COLO829 (cell line): ENCODE results near the gene IL13.
"Not testable (repeated sequence)": the region's sequence is repeated elsewhere in the genome, so short reads cannot be mapped to it uniquely, and the experiment has no call there.

Experiments used
- DNase-seq: peaks from one replicate; pipeline ENCODE4 v3.0.0; 2012; ENCODE audit warnings: low spot score

IL13 gene

DNA sequence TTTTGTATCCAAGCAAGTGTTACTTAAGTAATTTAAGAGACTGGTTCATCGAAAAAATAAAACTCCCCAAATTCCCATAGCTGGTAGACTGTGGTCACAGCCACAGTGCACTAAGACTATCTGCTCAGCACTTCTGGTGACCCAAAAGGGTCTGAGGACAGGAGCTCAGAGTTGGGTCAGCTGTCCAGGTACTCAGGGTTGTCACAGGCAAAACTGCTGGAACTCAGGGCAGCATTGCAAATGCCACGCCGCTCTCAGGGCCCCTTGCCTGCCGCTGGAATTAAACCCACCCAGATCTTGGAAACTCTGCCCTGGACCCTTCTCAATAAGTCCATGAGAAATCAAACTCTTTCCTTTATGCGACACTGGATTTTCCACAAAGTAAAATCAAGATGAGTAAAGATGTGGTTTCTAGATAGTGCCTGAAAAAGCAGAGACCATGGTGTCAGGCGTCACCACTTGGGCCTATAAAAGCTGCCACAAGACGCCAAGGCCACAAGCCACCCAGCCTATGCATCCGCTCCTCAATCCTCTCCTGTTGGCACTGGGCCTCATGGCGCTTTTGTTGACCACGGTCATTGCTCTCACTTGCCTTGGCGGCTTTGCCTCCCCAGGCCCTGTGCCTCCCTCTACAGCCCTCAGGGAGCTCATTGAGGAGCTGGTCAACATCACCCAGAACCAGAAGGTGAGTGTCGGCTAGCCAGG, at the start of gene IL13:
TSS of gene IL13 (plus strand) at position 498 of the 705 bp plus-strand sequence. CDS start at position 512, 14 bp downstream.
- no peak for DNase-seq

DNA sequence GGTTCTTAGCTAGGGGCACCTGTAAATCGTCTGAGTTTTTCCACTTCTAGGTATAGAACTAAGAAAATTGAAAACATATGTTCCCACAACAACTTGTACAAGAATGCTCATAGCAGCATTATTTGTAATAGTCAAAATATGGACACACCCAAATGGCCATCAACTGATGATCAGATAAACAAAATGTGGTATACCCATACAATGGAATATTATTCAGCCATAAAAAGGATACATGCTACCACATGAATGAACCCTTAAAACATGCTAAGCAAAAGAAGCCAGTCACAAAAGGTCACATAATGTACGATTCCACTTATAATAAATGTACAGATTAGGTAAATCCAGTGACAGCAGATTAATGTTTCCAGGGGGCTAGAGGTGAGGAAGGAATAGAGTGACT, 46.0 kb upstream of the IL13 start:
- no peak for DNase-seq

DNA sequence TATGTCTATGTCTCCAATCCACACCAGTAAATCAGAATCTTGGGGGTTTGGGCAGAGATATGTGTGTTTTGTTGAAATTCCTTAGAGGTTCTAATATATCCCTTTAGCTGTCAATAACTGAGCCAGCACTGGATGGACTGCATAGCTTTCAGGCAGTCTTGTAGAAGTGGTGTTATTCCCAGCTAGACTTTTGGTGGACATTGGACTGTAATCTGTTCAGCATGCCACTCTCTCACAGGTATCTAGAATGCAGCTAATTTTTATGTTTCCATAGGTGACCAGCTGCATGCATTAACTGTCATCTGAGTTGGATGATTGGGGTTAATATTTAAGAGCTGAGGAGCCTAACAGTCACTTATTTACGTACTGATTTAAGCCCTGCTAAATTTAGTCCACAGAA, 45.1 kb upstream of the IL13 start:
- DNase-seq, result no peak

DNA sequence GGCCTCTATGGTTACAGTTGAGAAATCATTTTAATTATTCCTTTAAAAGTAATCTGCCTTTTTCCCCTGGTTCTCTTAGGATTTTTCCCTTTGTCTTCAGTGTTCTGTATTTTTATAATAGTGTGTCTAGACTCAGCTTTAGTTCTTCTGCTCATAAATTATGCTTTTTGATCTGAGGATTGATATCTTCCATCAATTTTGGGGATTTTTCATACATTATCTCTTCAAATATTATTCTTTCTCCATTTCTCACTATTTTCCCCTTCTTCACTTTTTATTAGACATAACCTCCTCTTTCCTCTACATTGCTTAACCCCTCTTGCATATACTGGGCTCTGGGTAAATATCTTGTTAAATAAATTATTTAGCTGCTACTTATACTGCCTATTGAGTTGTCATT, 36.3 kb upstream of the IL13 start:
- no peak for DNase-seq

DNA sequence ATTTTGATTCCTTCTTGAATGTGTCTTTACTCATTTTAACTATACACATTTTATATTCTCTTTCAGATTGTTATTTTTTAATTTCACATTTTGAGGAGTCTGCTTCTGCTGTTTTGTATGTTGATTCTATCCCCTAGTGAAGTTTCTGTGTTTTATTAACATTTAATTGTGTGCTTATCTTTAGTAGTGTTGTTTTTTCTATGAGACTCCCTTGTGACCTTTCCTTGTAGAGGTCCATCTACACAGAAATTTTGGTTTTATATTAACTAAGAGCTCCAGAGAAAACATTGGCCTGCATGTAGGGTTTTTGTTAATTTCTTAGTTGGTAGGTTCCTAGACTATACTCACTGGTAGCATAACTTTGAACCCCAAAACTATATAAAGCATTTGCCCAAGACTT, 35.4 kb upstream of the IL13 start:
- DNase-seq, result no peak

DNA sequence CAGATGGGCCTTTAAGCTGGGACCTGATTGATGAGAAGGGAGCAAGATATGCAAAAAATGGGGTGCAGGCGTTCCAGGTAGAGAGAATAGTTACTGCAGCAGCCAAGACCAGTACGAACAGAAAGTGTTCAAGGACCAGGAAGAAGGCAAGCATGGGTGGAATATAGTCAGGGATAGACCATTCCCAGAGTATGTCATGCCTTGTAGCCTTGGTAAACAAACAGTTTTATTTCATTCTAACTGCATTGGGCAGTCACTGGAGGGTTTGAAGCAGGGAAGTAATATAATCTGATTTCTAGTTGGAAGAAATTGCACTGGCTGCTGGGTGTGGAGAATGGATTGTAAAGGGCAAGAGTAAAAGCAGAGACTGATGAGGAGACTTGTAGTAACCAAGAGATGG, 30.5 kb upstream of the IL13 start:
- no peak for DNase-seq

DNA sequence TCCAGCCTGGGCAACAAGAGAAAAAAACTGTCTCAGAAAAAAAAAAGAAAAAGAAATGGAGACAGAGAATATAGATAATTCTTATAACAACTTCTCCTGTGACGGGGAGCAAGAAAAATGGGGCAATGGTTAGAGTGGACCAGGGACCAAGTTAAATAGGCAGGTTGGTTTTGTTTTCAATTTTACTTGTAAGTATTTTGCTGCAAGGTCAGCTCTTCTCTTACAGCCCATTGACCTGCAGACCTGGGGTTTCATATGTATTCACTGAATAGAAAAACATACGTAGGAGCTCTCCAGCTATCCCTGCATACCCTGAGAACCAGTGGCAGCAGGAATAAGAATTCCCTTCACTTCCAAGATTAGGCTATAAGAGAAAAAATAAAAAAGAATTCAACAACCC, 29.2 kb upstream of the IL13 start:
- no peak for DNase-seq

DNA sequence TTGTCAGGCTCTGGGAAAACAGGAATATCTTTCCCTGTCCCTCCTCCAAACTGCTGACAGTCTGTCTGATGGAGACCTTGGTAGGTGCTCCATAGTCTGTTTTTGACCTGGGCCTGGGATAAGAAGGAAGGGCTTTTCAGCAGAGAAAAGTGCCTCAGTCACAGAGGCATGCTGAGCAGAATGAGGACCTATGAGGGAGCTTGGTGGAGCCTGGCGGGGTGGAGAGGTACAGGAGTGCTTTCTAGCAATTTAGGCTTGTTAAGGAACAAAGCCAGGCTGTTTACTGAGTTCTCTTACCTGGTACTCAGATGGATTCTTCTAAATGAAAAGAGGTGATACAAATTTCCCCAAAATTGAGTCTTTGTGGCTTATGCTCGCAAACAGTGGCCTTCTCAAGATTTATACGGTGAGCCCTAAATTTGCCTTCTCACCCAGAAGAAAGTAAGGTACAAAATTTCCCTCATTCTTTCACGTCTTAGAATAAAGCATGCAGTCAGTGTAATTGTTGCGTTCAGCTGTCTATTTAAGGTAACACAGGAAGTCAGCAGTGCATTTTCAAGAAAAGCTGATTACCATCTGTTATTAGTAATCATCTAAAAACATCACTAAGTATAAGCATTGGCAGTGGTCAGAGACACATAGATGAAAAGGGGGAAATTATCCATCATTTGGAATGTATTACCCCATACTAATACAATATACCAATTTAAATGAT, 28.6 kb upstream of the IL13 start:
- DNase-seq, result no peak

DNA sequence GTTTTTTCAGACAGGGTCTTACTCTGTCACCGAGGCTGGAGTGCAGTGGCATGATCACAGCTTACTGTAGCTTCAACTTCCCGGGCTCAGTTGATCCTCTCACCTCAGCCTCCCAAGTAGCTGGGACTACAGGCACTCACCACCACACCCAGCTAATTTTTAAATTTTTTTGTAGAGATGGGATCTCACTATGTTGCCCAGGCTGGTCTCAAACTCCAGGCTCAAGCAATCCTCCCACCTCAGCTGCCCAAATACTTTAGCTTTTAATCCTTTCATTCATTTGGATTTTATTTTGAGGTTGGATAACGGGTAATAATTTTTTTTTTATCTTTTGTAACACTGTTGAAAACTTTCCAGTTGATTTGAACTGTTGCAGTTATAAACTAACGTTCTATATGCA, 24.4 kb upstream of the IL13 start:
- not testable (repeated sequence) for DNase-seq

DNA sequence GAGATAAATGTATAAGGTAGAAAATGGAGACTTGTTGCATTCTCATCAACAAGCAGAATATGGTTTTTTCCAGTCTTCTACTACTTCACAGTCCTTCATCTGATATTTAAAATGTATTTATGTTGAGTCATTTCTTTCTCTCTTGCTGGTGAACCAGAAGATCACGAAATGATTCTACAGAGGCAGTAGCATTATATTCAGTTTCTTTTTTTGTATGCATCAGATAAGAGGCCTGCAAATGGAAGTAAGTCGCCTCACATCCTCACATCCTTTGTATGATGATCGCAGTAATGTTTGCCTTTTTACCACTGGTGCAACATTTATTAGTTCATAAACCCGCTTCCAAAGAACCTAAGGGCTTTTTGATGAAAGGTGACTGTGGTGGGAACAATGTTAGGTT, 22.1 kb upstream of the IL13 start:
- no peak for DNase-seq

DNA sequence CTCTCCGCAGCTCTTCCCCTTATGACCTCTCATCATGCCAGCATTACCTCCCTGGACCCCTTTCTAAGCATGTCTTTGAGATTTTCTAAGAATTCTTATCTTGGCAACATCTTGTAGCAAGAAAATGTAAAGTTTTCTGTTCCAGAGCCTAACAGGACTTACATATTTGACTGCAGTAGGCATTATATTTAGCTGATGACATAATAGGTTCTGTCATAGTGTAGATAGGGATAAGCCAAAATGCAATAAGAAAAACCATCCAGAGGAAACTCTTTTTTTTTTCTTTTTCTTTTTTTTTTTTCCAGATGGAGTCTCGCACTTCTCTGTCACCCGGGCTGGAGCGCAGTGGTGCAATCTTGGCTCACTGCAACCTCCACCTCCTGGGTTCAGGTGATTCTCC, 20.7 kb upstream of the IL13 start:
- DNase-seq, result no peak

DNA sequence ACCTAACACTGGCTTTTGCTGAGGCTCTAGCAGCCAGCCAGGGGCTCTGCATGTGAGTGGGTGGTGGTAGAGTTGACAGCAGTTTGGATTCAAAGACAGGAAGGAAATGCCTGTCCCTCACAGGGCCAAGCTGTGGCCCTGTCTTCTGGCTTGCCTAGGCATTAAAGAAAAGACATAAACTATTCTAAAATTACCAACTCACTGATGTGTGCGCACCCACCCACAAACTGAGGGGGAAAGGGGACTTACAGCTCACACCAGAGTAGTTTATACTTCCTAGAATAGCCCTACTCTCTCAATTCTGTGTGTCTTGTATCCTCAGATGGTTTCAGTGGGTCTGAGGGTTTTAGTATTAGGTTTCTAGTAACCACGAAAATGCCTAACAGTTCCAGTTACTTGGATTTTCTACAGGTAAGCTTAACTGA, 18.3 kb upstream of the IL13 start:
- no peak for DNase-seq

DNA sequence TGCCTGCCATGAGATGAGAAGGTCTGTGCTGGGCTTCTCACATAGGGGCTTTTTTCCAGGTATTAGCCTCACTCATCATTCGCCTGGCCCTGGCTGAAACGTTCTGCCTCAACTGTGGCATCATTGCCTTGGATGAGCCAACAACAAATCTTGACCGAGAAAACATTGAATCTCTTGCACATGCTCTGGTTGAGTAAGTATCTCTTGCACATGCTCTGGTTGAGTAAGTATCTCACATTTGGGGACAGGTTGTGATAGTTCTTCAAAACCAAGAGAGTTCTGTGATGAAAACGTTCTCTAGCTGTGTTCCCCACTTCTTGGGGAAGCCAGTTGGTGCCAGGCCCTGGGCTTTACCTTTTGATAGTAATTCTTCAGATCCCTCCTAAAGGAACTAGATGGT, 17.4 kb upstream of the IL13 start:
- DNase-seq, result no peak

DNA sequence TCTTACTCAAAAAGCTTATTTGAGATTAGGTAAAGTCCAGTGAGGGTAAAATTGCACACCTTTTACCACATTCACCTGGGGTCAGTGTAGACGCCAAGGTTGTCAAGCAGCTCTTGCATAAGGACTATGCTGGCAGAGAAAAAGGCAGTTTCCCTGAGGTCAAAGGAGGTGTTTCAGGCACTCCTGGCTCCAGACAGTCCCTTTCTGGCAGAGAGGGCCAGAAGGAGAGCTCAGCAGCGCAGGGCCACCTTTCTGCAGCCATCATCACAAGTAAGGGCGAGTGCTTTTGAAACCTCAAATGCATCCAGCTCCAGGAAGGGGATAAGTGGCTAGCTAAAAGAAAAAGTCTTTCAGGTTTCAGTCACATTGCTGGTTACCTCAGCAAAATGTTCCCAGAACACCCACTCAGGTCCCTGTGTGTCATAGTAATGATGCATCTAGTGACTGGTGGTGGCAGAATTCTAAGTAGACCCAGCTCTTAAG, 16.7 kb upstream of the IL13 start:
- no peak for DNase-seq

DNA sequence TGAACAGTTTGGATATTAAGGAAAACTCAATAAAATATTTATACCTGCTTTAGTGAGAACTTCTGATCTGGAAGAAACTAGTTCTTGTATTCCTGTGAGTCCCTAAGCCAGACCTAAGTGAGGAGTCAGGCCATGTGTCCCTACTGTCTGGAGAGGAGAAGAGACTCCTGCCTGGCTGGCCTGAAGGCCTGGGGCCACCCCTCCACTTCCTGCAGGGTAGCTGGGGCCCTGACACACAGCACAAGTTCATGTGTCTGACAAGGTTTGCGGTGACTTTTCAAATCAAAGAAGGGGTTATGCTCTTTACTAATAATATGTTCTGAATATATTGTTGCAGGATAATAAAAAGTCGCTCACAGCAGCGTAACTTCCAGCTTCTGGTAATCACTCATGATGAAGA, 16.1 kb upstream of the IL13 start:
- no peak for DNase-seq

DNA sequence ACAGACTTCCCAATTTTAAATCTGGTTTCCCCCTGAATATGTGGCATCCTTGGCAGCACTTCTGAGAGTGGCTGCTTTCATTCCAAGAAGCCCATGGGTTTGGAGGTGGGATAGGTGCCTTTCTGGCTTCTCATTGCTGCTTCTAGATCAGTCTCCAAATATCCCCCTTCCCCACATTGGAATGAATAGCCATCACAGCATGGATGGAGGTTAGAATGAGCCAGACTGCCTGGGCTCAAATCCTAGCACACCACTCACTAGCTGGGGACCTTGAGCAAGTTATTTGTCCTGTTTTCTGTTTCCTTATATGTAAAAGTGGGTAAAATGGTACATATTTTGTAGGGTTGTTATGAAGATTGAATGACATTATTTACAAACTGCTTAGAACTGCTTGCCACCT, 13.8 kb upstream of the IL13 start:
- DNase-seq, result no peak

DNA sequence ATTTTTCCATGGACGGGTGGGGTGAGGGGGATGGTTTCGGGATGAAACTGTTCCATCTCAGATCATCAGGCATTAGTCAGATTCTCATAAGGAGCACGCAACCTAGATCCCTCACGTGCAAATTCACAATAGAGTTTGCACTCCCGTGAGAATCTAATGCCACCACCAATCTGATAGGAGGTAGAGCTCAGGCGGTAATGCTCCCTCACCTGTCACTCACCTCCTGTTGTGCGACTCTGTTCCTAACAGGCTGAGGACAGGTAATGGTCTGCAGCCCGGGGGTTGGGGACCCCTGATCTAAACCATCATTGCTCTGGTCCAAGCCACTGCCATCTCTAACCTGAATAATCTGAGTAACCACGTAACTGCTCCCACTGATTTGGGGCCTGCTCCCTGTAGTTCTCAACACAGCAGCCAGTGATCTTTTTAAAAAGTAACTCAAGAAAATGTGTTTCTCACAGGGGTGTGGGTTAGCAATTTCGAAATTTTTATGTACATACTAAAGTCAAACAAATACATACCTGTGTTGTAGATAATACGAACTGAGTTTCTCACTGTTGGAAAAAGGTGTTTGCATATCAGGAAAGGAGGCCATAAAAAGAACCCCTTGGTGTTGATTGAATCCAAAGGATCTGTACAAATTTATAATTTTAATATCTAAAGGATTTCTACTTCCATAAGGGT, 11.2 kb upstream of the IL13 start:
- no peak for DNase-seq

DNA sequence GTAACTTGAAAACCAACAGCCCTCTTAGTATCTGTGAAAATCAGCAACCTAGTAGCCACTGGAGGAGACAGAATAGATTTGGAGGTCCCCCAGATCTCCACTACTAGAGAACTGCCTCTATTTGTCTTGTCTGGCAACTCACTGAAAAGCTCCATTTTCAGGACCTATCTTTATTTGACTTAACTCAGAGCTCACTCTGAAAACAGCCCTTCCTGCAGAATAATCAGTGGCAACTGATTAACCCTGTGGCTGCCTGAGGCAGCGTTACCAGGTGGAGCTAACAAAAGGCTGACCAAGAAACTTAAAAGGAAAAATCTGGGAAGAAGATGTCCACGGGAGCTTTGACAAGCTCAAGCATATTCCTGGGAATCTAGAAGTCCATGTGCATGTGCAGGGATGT, 10.5 kb upstream of the IL13 start:
- no peak for DNase-seq

DNA sequence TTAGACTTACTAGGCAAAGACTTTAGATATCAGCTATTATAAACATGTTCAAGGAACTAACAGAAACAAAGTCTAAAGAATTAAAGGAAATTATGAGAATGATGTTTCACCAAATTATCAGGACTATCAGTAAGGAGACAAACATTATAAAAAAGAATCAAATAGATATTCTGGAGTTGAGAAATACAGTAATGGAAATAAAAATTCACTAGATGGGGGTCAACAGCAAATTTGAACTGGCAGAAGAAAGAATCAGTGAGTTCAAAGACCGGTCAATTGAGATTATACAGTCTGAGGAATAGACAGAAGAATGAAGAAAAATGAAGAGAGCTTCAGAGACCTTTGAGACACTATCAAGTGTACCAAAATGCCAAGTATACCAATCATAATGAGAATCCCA, 9.6 kb upstream of the IL13 start:
- no peak for DNase-seq

DNA sequence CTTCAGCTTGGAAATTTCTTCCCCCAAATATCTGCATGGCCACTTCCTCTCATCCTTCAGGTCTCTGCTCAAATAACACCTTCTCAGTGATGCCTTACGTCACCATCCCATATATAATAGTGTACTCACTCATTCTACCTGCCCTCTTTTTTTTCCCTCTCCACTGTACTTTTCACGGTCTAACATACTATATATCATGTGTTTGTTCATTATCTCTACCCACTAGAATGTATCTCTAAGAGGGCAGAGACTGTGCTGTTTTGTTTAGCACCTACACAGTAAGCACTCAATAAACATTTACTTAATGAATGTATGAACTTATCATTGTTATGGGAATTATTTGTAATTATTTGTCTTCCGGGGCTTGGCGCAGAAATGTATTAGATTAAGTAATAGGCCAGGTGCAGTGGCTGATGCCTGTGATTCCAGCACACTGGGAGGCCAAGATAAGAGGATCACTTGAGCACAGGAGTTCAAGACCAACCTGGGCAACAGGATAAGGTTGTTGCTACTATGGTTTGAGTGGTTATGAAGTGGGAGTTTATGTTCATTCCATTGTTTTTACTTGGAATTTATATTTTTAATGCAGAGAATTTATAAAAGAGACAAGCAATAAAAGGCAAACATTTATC, 6.0 kb upstream of the IL13 start:
- no peak for DNase-seq

DNA sequence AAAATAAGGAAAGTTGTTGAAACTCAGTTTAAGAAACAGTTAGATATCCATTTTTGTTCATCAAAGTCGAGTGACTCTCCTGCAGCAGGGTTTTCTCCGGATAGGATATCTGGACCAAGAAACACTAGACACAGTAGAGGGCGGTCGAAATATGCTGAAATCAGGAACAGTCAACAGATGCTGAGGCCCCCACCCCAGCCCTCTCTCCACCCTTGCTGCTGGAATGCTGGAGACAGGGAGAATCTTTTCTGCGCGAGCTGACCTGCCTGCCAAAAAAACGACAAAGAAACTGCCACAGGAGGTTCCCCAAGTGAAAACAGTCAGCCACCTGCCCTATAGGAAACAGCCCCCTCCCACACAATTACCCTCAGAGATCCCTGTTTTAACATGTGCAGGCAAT, 4.3 kb upstream of the IL13 start:
- no peak for DNase-seq

DNA sequence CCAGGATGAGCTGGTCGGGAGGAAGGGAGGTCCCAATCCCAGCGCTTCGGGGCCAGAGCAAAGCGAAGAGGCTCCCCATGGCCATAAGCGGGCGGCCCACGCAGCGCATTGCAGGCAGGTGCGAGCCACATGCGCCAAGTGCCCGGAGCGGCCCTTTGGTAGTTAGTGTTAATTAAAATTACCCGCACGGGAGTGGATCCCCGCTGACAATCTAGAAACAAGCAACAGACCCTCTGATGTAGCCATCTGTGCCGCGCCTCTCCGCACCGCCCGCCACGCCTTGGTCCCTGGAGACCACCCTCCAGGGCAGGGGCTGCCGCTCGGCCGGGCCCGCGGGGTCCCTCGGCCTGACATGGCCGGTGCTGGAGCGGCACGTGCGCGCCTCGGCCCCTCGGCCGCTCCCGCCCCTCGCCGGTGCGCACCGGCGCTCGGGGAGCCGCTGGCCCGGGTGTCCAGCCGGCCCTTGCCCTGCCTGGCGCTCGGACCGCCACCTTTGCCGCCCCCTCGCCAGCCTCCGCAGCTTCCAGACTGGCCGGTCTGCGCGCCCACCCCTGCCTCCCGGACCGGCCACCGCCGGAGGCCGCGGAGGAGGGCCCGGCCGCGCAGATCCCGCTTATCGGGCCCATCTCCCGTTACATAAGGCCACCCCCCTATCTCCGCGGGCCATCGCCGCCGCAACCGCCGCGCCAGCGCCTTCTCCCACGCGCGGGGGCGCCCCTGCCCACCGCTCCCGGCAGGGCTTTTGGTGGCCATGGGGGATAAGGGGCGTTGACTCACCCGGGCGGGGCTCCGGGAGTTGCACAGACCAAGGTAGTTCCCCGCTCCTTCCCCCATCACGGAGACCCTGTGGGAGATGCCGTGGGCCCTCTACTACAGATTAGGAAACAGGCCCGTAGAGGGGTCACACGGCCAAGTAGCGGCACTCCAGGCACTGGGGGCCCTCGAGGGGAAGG, 1.9 kb upstream of the IL13 start:
- no peak for DNase-seq
